Astrocyte (in vitro differentiated cells and primary cell): ENCODE results near the gene SMIM33.

Source experiments
- CTCF ChIP-seq: IDR thresholded peaks from 2 replicates; pipeline ENCODE4 v1.5.1; 2011; ENCODE audit warnings: low read depth, mild to moderate bottlenecking, inconsistent platforms, low read length, moderate library complexity; ENCODE audit not compliant: insufficient read depth
- EZH2 ChIP-seq: IDR thresholded peaks from 2 replicates; pipeline ENCODE4 v1.6.1; 2012; ENCODE audit warnings: mild to moderate bottlenecking, low read length, inconsistent platforms; ENCODE audit not compliant: insufficient read depth

DNA sequence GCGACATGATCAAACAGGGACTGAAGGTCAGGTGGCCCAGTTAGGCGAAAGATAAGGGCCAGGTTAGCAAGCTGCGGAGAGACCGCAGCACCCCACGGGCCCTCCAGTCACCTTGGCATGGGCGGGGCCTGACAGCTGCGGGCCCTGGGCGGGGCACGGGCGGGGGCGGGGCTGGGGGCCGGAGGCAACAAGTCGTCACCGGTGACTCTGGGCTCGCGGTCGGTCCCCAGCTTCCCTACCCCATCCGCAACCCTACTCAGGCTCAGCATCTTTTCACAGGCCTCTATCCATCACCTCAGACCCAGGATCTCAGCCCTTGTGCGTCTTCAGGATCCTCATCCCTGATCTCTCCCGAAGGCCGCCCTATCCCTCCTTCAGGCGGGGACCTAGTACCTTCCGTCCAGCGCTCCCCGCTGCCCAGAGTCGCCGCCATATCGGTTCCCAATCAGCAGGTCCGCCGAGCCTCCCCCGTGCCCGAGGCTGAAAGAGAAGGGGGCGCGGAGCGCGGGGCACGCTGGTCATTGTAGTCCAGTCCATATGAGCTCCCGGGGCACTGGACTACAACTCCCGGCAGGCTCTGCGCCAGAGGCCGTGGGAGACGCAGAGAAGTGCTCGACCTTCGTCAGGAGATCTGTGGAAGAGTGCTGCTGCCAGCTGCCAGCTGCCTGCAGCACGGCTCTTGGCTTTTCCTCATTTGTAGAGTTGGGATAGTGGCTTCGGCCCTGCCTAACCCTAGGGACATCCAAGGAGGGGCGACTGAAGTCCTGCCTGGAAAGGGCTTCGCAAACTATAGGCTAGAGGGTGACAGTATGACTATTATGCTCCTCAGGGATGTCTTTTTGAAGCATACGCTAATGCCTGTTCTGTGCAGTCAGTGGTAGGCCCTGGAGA lies 31.5 kb upstream of the SMIM33 start, which contains the start of gene DNAJC18:
- TF ChIP-seq CTCF = no peak
- no peak for TF ChIP-seq EZH2
